Lung (tissue), 12 donors: ENCODE measurements around the gene CYP2J2. TPM values are rescaled to one million over a fixed set of nuclear protein-coding genes. Genes with fewer than 3 reads are reported as not detected.
A peak's percentile ranks its signal among the peaks of the same experiment; 100 is the strongest.
"Not testable (repeated sequence)": the region's sequence is repeated elsewhere in the genome, so short reads cannot be mapped to it uniquely, and the experiment has no call there.

Experiments
- ATAC-seq: fragments of 200-7000 bp; cut with Tn5 transposase; one replicate; pipeline ENCODE4 v1.9.1; 2020; ENCODE audit warnings: moderate number of reproducible peaks; ENCODE audit not compliant: insufficient read depth, low FRiP score
- DNase-seq, 3 donors: peaks; one replicate each; pipeline ENCODE4 v3.0.0-alpha.2; 2013 to 2017
- H3K27ac ChIP-seq, 2 donors: one replicate each; pipeline ENCODE4 v1.5.1; 2013; ENCODE audit warnings: mild to moderate bottlenecking in 2 of 2, moderate library complexity in 2 of 2, control low read depth in 1 of 2, inconsistent platforms in 1 of 2, low read depth in 1 of 2, low read length in 1 of 2
- H3K27me3 ChIP-seq, 3 donors: one replicate each; pipeline ENCODE4 v1.5.1; 2013; ENCODE audit warnings: low read length in 2 of 3; ENCODE audit not compliant: control insufficient read depth in 3 of 3, insufficient read depth in 3 of 3
- H3K36me3 ChIP-seq, 4 donors: one replicate each; pipeline ENCODE4 v1.5.1; 2013; ENCODE audit warnings: low read length in 4 of 4, mild to moderate bottlenecking in 1 of 4, moderate library complexity in 1 of 4; ENCODE audit not compliant: control insufficient read depth in 4 of 4, insufficient read depth in 4 of 4
- H3K4me1 ChIP-seq, 5 donors: one replicate each; pipeline ENCODE4 v1.5.1; 2013; ENCODE audit warnings: low read length in 5 of 5, mild to moderate bottlenecking in 2 of 5, moderate library complexity in 1 of 5; ENCODE audit not compliant: control insufficient read depth in 5 of 5, insufficient read depth in 5 of 5
- H3K4me3 ChIP-seq: one replicate; pipeline ENCODE4 v1.5.1; 2013; ENCODE audit warnings: mild to moderate bottlenecking, control low read depth, moderate library complexity
- H3K9ac ChIP-seq, 2 donors: one replicate each; pipeline ENCODE4 v1.5.1; 2013; ENCODE audit warnings: low read length in 2 of 2, control low read depth in 1 of 2; ENCODE audit not compliant: insufficient read depth in 1 of 2
- H3K9me3 ChIP-seq, 4 donors: one replicate each; pipeline ENCODE4 v1.5.1; 2013; ENCODE audit warnings: low read length in 3 of 4, mild to moderate bottlenecking in 1 of 4, moderate library complexity in 1 of 4; ENCODE audit not compliant: control insufficient read depth in 4 of 4, insufficient read depth in 3 of 4
- CTCF ChIP-seq: IDR thresholded peaks from 2 replicates; pipeline ENCODE4 v1.5.1; 2012; ENCODE audit warnings: mild to moderate bottlenecking; ENCODE audit errors: control extremely low read depth, extremely low read depth
- WGBS, 2 donors: extraction: QIAGEN DNeasy Blood & Tissue Kit; methylation state at CpG; one replicate each; pipeline ENCODE4 v1.1.7; 2013; 5-methylcytosine and 5-hydroxymethylcytosine counted together
- polyA plus RNA-seq, 2 donors: library from polyadenylated mRNA; stranded (reverse); fragments of 200-250 nt; gene quantifications; one replicate each; pipeline ENCODE4 v1.2.1, GENCODE V29; 2013
- total RNA-seq, 2 donors: library from RNA; depleted of rRNA in 1 of 2; stranded (reverse); fragments of >200 nt in 1 of 2; gene quantifications; one replicate each; pipeline ENCODE4 v1.2.1, GENCODE V29; 2014 to 2021
- donor health status: control.
- donor health status: control.
- donor health status: Bipolar disorder and iron deficiency.
- donor health status: healthy.
- donor health status: DM: yes; HTN: yes; CAD: no.

The CYP2J2 gene
- total and polyA plus RNA-seq, 4 donors = 2.4 to 5.0 (median 3.3) TPM

GRCh38 chr1:59971464-59971911 is 44.9 kb upstream of the CYP2J2 start:
- no peak overlapping the region for H3K27ac ChIP-seq
- peaks cover 0 to 1% (median 0%) of the 10 kb centered on the region in 4 donors for H3K9me3 ChIP-seq
- DNase-seq = peak; percentile 74 to 79 (median 77)
- H3K36me3 ChIP-seq = no peaks in the 10 kb centered on the region
- no peak overlapping the region for H3K4me3 ChIP-seq
- H3K9ac ChIP-seq = peak overlapping the region in 1 of 2 donors; percentile 36
- peak; percentile 57 for TF ChIP-seq CTCF
- H3K27me3 ChIP-seq = no peaks in the 10 kb centered on the region
- ATAC-seq = peak; percentile 69
- 10 to 13% methylated on average over 19 of the region's 19 CpGs for WGBS, 2 donors
- H3K4me1 ChIP-seq = peaks cover 0 to 8% (median 0%) of the 10 kb centered on the region in 5 donors

GRCh38 chr1:59969542-59970175 is 43.1 kb upstream of the CYP2J2 start:
- H3K9me3 ChIP-seq, H3K36me3 ChIP-seq, H3K9ac ChIP-seq, ATAC-seq, H3K4me3 ChIP-seq, H3K27me3 ChIP-seq, H3K27ac ChIP-seq, H3K4me1 ChIP-seq, DNase-seq: not testable (repeated sequence)
- WGBS, 2 donors = 96 to 97% methylated on average over 36 to 42 of the region's 42 CpGs

GRCh38 chr1:59968746-59969145 is 42.2 kb upstream of the CYP2J2 start:
- not testable (repeated sequence) for H3K27ac ChIP-seq, DNase-seq, H3K9ac ChIP-seq, H3K36me3 ChIP-seq, ATAC-seq, H3K4me3 ChIP-seq, H3K4me1 ChIP-seq, H3K9me3 ChIP-seq, H3K27me3 ChIP-seq
- 92 to 95% methylated on average over 17 of the region's 17 CpGs for WGBS, 2 donors

- DNase-seq = no peak
- H3K27me3 ChIP-seq = no peaks in the 10 kb centered on the region
- no peaks in the 10 kb centered on the region for H3K36me3 ChIP-seq
- H3K4me1 ChIP-seq = peaks cover 0 to 8% (median 0%) of the 10 kb centered on the region in 5 donors
- WGBS, 2 donors = 87 to 99% methylated on average over 3 of the region's 3 CpGs
- H3K4me3 ChIP-seq = no peak overlapping the region
- no peak for TF ChIP-seq CTCF
- no peak overlapping the region for H3K9ac ChIP-seq
- H3K9me3 ChIP-seq = no peaks in the 10 kb centered on the region
- ATAC-seq = no peak
- H3K27ac ChIP-seq = no peak overlapping the region
Measured at GRCh38 chr1:59967780-59968179, 41.2 kb upstream of the CYP2J2 start.
